Panc1 (cell line): ENCODE results near the gene THG1L.

Source experiments
- POLR2AphosphoS5 ChIP-seq: IDR thresholded peaks from 2 replicates; pipeline ENCODE4 v1.6.1; 2012; ENCODE audit warnings: mild to moderate bottlenecking, low read depth, low read length, moderate library complexity
- SIN3A ChIP-seq: IDR thresholded peaks from 2 replicates; pipeline ENCODE4 v1.6.1; 2012; ENCODE audit warnings: low read depth, mild to moderate bottlenecking, low read length, moderate library complexity, borderline replicate concordance; ENCODE audit not compliant: insufficient read depth
- TF ChIP-seq, protein P1 (sequence below), 2 experiments: IDR thresholded peaks; 2 replicates each; pipeline ENCODE4 v1.6.1; 2011 to 2012; ENCODE audit warnings: low read depth in 2 of 2, control low read depth in 1 of 2, low read length in 1 of 2, mild to moderate bottlenecking in 1 of 2, moderate library complexity in 1 of 2; ENCODE audit not compliant: insufficient read depth in 1 of 2
- TF ChIP-seq, protein P2 (sequence below): fragments of 450-650 bp; IDR thresholded peaks from 2 replicates; pipeline ENCODE4 v1.5.1; 2017; ENCODE audit warnings: mild to moderate bottlenecking

DNA sequence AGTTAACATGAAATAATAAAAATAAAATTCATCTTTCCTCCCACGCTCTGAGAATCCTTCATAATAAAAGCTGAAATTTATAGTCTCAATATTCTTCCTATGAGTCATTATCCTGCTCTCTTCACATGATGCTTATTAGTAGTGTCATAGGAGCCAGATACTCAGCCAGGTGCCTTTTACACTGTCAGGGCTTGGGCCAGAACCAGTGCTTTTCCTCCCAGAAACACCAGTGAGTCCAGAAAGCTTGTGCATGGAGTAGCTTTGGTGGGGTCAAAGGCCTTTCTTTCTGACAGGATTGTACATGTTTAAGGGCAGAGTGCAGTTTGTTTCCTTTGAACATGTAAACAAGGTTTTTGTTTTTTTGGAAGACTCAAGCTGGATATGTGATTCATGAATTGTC is 19.1 kb downstream of the THG1L start:
- TF ChIP-seq, protein P1, sequence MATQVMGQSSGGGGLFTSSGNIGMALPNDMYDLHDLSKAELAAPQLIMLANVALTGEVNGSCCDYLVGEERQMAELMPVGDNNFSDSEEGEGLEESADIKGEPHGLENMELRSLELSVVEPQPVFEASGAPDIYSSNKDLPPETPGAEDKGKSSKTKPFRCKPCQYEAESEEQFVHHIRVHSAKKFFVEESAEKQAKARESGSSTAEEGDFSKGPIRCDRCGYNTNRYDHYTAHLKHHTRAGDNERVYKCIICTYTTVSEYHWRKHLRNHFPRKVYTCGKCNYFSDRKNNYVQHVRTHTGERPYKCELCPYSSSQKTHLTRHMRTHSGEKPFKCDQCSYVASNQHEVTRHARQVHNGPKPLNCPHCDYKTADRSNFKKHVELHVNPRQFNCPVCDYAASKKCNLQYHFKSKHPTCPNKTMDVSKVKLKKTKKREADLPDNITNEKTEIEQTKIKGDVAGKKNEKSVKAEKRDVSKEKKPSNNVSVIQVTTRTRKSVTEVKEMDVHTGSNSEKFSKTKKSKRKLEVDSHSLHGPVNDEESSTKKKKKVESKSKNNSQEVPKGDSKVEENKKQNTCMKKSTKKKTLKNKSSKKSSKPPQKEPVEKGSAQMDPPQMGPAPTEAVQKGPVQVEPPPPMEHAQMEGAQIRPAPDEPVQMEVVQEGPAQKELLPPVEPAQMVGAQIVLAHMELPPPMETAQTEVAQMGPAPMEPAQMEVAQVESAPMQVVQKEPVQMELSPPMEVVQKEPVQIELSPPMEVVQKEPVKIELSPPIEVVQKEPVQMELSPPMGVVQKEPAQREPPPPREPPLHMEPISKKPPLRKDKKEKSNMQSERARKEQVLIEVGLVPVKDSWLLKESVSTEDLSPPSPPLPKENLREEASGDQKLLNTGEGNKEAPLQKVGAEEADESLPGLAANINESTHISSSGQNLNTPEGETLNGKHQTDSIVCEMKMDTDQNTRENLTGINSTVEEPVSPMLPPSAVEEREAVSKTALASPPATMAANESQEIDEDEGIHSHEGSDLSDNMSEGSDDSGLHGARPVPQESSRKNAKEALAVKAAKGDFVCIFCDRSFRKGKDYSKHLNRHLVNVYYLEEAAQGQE (IDR thresholded peaks at IDR 0.05; ENCODE audit: insufficient read depth in 1 of 2, low read depth in 2 of 2, low read length in 1 of 2): no peak
- TF ChIP-seq, protein P2, sequence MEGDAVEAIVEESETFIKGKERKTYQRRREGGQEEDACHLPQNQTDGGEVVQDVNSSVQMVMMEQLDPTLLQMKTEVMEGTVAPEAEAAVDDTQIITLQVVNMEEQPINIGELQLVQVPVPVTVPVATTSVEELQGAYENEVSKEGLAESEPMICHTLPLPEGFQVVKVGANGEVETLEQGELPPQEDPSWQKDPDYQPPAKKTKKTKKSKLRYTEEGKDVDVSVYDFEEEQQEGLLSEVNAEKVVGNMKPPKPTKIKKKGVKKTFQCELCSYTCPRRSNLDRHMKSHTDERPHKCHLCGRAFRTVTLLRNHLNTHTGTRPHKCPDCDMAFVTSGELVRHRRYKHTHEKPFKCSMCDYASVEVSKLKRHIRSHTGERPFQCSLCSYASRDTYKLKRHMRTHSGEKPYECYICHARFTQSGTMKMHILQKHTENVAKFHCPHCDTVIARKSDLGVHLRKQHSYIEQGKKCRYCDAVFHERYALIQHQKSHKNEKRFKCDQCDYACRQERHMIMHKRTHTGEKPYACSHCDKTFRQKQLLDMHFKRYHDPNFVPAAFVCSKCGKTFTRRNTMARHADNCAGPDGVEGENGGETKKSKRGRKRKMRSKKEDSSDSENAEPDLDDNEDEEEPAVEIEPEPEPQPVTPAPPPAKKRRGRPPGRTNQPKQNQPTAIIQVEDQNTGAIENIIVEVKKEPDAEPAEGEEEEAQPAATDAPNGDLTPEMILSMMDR: no peak
- TF ChIP-seq SIN3A (no peak), POLR2AphosphoS5 (no peak)
